NT2/D1 (cell line): ENCODE measurements around the gene FCRL6.

Experiments used
- SUZ12 ChIP-seq: IDR thresholded peaks from 2 replicates; pipeline ENCODE4 v1.6.1; 2011; ENCODE audit not compliant: insufficient read length, insufficient read depth; ENCODE audit errors: extremely low read depth
- YY1 ChIP-seq: IDR thresholded peaks from 2 replicates; pipeline ENCODE4 v1.6.1; 2011; ENCODE audit not compliant: insufficient read length, insufficient read depth
- ZNF274 ChIP-seq: IDR thresholded peaks from 2 replicates; pipeline ENCODE4 v1.6.1; 2011; ENCODE audit warnings: mild to moderate bottlenecking, low read depth, low read length

GRCh38 chr1:159826441-159827101 lies 24.4 kb downstream of the FCRL6 start, which contains the start of gene SLAMF8:
- TF ChIP-seq ZNF274 (no peak), YY1 (no peak), SUZ12 (no peak)
